Suprapubic skin (tissue), 4 donors: ENCODE data around the gene SLC44A1. TPM values are rescaled to one million over a fixed set of nuclear protein-coding genes. Genes with fewer than 3 reads are reported as not detected.

Source experiments
- DNase-seq, 2 donors: peaks; one replicate each; pipeline ENCODE4 v3.0.0-alpha.2; 2019; ENCODE audit warnings: low spot score in 2 of 2
- H3K27ac ChIP-seq: fragments of 200-600 bp; sonication (generic); one replicate; pipeline ENCODE4 v1.5.1; 2019
- H3K27me3 ChIP-seq: fragments of 200-600 bp; sonication (generic); one replicate; pipeline ENCODE4 v1.5.1; 2019
- H3K36me3 ChIP-seq: fragments of 200-600 bp; sonication (generic); one replicate; pipeline ENCODE4 v1.5.1; 2019
- H3K4me1 ChIP-seq: fragments of 200-600 bp; sonication (generic); one replicate; pipeline ENCODE4 v1.5.1; 2019
- H3K4me3 ChIP-seq: fragments of 200-600 bp; sonication (generic); one replicate; pipeline ENCODE4 v1.5.1; 2019; ENCODE audit warnings: mild to moderate bottlenecking
- H3K9me3 ChIP-seq: fragments of 200-600 bp; sonication (generic); one replicate; pipeline ENCODE4 v1.5.1; 2019
- EP300 ChIP-seq: sonication (generic); formaldehyde crosslinking; IDR thresholded peaks from one replicate; pipeline ENCODE4 v1.6.1; 2017; ENCODE audit warnings: antibody characterized with exemption
- POLR2A ChIP-seq, 2 donors: fragments of 450-650 bp; IDR thresholded peaks; one replicate each; pipeline ENCODE4 v1.6.1; 2017; ENCODE audit warnings: antibody characterized with exemption in 2 of 2, mild to moderate bottlenecking in 2 of 2, moderate library complexity in 2 of 2
- POLR2AphosphoS5 ChIP-seq, 3 donors: sonication (generic); formaldehyde crosslinking; IDR thresholded peaks; one replicate each; pipeline ENCODE4 v1.6.1; 2017; ENCODE audit warnings: antibody characterized with exemption in 3 of 3
- WGBS: methylation state at CpG from one replicate; pipeline ENCODE4 v1.1.5; 2018; 5-methylcytosine and 5-hydroxymethylcytosine counted together
- total RNA-seq, 4 donors: library from RNA; depleted of rRNA; stranded (reverse); fragments of >200 nt; gene quantifications; one replicate each; pipeline ENCODE4 v1.1.0, GENCODE V29; 2016
- TF ChIP-seq, protein P1 (sequence below), 2 donors: fragments of 200-600 bp in 1 of 2; fragments of 450-650 bp in 1 of 2; sonication (generic) in 1 of 2; IDR thresholded peaks; one replicate each; pipeline ENCODE4 v1.5.1; 2016 to 2019; ENCODE audit warnings: antibody characterized with exemption in 2 of 2, mild to moderate bottlenecking in 1 of 2, moderate library complexity in 1 of 2

The SLC44A1 gene
- total RNA-seq, 4 donors from 2014 or later: 36.2 to 79.0 (median 57.2) TPM

DNA sequence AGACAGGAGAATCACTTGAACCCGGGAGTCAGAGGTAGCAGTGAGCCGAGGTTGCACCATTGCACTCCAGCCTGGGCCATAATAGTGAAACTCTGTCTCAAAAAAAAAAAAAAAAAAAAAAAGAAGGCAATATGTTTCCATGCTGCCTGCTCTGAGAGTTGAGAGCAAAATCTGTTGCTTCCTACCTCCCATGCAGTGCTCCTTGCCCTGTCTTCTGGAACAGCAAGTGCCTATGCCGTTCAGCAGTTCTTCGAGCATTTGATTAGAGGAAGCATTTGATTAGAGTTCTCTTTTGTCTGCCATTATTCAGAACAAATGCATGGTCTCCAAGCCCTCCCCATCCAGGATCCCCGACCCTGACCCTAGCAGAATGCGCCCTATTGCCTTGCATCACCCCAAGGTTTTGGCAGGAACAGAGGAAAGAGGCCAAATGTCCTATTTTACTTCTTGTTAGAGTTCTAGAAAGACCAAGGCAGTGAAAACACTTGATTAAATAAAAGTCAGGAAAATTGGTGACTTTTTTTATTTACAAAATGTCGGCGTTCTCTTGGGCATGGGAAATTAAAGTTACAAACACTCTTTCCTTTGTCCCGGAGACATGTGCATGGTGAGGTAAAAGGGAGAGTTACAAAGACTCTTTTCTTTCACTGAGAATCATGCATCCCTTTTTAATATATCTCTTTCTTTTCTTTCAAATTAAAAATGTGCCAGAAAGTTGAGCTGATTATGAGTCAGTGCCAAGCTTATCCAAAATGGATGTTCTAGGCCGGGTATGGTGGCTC lies 175.6 kb downstream of the SLC44A1 start:
- no peak overlapping the region for H3K27ac ChIP-seq
- DNase-seq: no peak
- 87% methylated on average over 10 of the region's 10 CpGs for WGBS
- H3K9me3 ChIP-seq: no peaks in the 10 kb centered on the region
- no peaks in the 10 kb centered on the region for H3K36me3 ChIP-seq
- TF ChIP-seq POLR2A (IDR thresholded peaks at IDR 0.05) (no peak), POLR2AphosphoS5 (IDR thresholded peaks at IDR 0.05) (no peak), EP300 (no peak)
- TF ChIP-seq, protein P1, sequence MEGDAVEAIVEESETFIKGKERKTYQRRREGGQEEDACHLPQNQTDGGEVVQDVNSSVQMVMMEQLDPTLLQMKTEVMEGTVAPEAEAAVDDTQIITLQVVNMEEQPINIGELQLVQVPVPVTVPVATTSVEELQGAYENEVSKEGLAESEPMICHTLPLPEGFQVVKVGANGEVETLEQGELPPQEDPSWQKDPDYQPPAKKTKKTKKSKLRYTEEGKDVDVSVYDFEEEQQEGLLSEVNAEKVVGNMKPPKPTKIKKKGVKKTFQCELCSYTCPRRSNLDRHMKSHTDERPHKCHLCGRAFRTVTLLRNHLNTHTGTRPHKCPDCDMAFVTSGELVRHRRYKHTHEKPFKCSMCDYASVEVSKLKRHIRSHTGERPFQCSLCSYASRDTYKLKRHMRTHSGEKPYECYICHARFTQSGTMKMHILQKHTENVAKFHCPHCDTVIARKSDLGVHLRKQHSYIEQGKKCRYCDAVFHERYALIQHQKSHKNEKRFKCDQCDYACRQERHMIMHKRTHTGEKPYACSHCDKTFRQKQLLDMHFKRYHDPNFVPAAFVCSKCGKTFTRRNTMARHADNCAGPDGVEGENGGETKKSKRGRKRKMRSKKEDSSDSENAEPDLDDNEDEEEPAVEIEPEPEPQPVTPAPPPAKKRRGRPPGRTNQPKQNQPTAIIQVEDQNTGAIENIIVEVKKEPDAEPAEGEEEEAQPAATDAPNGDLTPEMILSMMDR (IDR thresholded peaks at IDR 0.05): no peak
- H3K4me3 ChIP-seq: no peak overlapping the region
- H3K27me3 ChIP-seq: no peaks in the 10 kb centered on the region
- H3K4me1 ChIP-seq: peaks cover 5% of the 10 kb centered on the region

DNA sequence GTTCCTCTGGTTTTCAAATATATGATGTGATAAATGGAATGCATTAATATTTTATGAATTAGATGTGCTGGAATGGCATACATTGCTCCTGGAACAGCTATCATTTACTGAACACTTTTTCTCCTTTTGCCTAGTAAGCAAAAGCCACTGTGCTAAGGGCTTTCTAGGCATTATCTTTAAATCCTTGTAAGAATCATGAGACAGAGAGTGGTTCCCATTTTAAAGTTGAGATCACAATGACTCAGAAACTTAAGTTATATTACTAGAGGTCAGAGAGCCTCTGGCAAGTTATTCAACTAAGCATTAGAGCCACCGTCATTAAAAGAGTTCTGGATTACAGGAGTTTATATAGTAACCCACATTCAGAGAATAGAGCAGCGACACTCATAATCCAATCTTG lies 176.7 kb downstream of the SLC44A1 start:
- no peak overlapping the region for H3K4me3 ChIP-seq
- no peaks in the 10 kb centered on the region for H3K4me1 ChIP-seq
- DNase-seq: no peak
- no peaks in the 10 kb centered on the region for H3K36me3 ChIP-seq
- no peak for TF ChIP-seq EP300
- no peaks in the 10 kb centered on the region for H3K9me3 ChIP-seq
- no peaks in the 10 kb centered on the region for H3K27me3 ChIP-seq
- no peak overlapping the region for H3K27ac ChIP-seq
- 90% methylated on average over 2 of the region's 2 CpGs for WGBS

DNA sequence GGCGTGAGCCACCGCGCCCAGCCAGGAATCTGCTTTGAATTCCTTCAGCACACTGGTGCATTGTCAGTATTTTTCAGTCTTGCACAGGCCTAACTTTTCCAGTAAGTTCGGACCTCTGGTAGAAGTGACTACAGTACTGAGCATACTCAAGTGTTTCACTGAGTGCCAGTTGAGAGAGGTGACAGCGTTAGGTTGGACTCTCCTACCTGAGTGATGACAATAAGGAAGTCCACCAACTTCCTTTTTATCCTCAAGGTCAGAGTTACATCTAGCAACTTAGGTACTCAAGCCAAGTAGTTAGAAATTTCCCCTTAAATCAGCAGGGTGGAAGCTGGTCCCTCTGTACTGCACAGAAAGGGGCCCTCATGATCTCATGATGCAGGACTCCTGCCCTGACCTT lies 177.4 kb downstream of the SLC44A1 start:
- H3K9me3 ChIP-seq: no peaks in the 10 kb centered on the region
- no peaks in the 10 kb centered on the region for H3K4me1 ChIP-seq
- no peak for DNase-seq
- TF ChIP-seq, protein P1 (IDR thresholded peaks at IDR 0.05): no peak
- TF ChIP-seq POLR2AphosphoS5 (IDR thresholded peaks at IDR 0.05): no peak
- TF ChIP-seq EP300: no peak
- no peak for TF ChIP-seq POLR2A (IDR thresholded peaks at IDR 0.05)
- H3K27ac ChIP-seq: no peak overlapping the region
- H3K36me3 ChIP-seq: no peaks in the 10 kb centered on the region
- 96% methylated on average over 5 of the region's 5 CpGs for WGBS
- H3K27me3 ChIP-seq: no peaks in the 10 kb centered on the region
- H3K4me3 ChIP-seq: no peak overlapping the region

DNA sequence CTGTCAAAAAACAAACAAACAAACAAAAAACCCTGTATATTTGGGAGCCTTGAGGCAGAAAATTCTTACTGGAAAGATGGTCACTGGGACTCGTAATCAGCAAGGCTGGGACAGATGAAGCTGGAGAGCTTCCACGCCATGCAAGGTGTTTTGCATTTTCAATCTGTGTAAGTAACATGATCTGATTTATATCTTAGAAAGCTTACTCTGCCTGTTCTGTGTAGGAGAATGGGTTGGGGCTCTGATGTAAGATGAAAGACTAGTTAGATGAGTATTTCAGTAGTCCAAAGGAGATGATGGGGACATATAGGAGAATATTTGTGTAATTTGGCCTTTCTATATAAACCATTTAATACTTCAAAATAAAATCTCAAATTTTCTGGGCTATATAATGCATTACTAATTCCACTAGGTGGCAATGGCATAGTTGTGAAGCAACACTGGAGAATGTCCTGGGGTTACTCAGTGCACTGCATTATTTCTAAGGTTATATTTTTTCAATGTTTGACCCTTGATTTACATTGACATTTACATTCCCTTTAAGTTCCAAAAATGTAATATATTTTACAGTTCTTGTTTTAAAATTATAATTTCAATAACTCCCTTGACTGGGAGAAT lies 181.5 kb downstream of the SLC44A1 start:
- WGBS: 64% methylated on average over 2 of the region's 2 CpGs
- Histone ChIP-seq H3K27me3 (no peaks in the 10 kb centered on the region), H3K4me1 (no peaks in the 10 kb centered on the region), H3K27ac (no peak overlapping the region), H3K9me3 (no peaks in the 10 kb centered on the region), H3K36me3 (no peaks in the 10 kb centered on the region), H3K4me3 (no peak overlapping the region)
- no peak for TF ChIP-seq POLR2A (IDR thresholded peaks at IDR 0.05)
- no peak for TF ChIP-seq EP300
- TF ChIP-seq, protein P1 (IDR thresholded peaks at IDR 0.05): no peak
- TF ChIP-seq POLR2AphosphoS5 (IDR thresholded peaks at IDR 0.05): no peak
- DNase-seq: no peak

DNA sequence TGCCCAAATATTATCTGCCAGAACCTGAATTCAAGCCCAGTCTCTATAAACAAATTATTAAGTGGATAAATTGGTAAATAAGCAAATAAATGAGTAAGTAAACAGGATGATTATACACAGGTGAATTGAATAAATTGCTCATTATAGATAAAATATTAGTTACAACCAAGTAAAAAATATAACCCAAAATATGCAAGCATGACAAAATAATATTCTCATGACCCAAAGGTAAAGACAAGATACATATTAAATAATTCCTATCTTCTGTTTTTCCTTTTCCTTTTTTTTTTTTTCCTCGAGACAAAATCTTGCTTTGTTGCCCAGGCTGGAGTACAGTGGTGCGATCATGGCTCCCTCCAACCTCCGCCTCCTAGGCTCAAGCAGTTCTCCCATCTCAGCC lies 182.2 kb downstream of the SLC44A1 start:
- no peak for TF ChIP-seq POLR2A (IDR thresholded peaks at IDR 0.05)
- no peak for TF ChIP-seq EP300
- no peak for TF ChIP-seq POLR2AphosphoS5 (IDR thresholded peaks at IDR 0.05)
- TF ChIP-seq, protein P1 (IDR thresholded peaks at IDR 0.05): no peak
- H3K4me1 ChIP-seq: no peaks in the 10 kb centered on the region
- DNase-seq: no peak

More for the DNA sequence above, 182.2 kb downstream of the SLC44A1 start:
- no peaks in the 10 kb centered on the region for H3K9me3 ChIP-seq
- H3K27ac ChIP-seq: no peak overlapping the region
- no peaks in the 10 kb centered on the region for H3K36me3 ChIP-seq
- H3K4me3 ChIP-seq: no peak overlapping the region
- H3K27me3 ChIP-seq: no peaks in the 10 kb centered on the region
- WGBS: 93% methylated on average over 3 of the region's 3 CpGs
